GM12872 (cell line): ENCODE results near the gene SPINK1.

Experiments used
- TF ChIP-seq, protein P1 (sequence below): IDR thresholded peaks from 3 replicates; pipeline ENCODE4 v1.5.1; 2011; ENCODE audit warnings: low read depth, mild to moderate bottlenecking, low read length, moderate library complexity; ENCODE audit not compliant: insufficient read depth

SPINK1 gene

DNA sequence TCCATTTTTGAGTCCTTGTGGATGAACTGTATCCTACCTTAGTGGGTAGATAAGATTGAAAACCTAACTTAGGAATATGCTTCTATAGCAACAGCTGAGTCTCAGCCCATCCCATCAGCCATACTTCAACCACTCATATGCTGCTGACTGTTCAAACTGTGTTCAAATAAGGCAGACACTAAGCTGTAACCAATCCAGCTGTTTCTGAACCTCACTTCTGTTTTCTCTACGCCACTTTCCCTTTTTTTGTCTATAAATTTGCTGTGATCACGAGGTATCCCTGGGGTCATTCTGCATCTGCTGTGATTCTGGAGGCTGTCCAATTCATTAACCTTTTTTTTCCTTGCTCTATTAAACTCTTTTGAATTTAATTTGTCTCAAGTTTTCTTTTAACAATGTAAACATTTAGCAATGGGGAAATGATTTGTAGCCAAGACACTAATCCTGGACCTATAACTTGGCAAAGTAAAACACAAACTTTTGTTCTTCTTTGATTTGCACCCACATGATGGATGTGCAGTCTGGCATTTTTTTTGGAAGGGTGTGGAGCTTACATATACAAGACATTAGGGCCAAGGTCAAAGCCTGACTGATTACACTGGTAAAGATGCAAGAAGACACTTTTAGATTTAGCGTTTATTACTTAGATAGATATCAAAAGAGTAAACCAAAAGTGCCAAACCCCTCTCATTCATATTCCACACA, 32.1 kb upstream of the SPINK1 start:
- TF ChIP-seq, protein P1, sequence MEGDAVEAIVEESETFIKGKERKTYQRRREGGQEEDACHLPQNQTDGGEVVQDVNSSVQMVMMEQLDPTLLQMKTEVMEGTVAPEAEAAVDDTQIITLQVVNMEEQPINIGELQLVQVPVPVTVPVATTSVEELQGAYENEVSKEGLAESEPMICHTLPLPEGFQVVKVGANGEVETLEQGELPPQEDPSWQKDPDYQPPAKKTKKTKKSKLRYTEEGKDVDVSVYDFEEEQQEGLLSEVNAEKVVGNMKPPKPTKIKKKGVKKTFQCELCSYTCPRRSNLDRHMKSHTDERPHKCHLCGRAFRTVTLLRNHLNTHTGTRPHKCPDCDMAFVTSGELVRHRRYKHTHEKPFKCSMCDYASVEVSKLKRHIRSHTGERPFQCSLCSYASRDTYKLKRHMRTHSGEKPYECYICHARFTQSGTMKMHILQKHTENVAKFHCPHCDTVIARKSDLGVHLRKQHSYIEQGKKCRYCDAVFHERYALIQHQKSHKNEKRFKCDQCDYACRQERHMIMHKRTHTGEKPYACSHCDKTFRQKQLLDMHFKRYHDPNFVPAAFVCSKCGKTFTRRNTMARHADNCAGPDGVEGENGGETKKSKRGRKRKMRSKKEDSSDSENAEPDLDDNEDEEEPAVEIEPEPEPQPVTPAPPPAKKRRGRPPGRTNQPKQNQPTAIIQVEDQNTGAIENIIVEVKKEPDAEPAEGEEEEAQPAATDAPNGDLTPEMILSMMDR, result no peak

DNA sequence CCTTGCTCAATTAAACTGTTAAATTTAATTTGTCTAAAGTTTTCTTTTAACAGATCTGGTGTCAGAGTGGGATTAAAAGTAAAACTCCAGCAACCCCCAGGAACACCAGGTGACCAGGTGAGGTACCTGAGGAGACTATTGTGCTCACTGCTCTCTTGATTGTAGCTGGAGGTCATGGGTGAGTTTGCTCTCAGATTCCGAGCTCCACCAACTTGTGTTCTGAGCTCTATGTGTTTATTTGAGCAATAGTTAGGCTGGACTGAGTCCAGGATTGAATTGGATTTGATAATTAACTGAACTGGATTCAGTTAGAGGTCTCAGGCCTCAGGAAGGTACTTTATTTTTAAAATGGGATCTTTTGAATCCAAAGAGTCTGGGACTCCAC, 29.2 kb upstream of the SPINK1 start:
- TF ChIP-seq, protein P1, result no peak

DNA sequence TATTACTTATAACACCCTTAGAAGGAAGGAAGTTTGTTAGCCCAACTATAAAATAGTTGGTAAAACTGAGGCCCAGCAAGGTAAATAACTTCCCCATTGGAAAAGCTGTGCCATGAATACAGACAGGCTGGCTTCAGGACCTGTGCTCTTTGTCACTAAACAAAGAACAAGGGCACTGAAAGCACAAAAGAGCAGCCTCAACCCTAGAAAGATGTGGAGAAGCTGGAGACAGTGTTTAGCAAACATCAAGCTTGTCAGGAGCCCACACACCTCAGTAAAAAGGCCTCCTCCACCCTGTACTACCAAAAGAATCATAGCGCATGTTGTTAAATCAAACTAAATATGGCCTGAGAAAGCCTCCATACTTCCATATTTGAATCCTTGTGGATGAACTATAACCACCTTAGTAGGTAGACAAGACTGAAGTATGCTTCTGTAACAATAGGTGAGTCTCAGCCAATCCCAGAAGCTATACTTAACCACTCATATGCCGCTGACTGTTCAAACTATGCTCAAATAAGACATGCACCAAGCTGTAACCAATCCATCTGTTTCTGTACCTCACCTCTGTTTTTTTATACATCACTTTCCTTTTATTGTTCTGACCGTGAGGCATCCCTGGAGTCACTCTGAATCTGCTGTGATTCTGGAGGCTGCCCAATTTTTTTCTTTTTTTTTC, 28.6 kb upstream of the SPINK1 start:
- TF ChIP-seq, protein P1, result no peak

DNA sequence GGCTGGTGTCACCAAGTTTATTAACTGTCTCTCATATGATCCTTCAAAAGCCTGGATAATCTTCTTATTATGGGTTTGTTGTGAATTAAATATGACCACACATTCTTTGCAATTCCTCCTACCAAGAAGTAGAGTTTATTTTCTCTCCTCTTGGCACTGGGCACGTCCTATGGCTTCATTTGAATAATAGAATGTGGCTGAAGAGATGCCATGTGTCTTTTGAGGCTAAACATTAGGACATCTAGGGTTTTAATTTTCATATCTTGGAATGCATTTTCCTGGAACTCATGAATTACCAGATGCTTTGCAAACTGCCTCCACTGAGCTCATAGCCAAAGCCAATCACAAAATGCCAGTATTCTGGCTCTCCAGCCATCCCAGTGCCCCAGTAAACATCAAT, 27.1 kb upstream of the SPINK1 start:
- TF ChIP-seq, protein P1, result no peak

DNA sequence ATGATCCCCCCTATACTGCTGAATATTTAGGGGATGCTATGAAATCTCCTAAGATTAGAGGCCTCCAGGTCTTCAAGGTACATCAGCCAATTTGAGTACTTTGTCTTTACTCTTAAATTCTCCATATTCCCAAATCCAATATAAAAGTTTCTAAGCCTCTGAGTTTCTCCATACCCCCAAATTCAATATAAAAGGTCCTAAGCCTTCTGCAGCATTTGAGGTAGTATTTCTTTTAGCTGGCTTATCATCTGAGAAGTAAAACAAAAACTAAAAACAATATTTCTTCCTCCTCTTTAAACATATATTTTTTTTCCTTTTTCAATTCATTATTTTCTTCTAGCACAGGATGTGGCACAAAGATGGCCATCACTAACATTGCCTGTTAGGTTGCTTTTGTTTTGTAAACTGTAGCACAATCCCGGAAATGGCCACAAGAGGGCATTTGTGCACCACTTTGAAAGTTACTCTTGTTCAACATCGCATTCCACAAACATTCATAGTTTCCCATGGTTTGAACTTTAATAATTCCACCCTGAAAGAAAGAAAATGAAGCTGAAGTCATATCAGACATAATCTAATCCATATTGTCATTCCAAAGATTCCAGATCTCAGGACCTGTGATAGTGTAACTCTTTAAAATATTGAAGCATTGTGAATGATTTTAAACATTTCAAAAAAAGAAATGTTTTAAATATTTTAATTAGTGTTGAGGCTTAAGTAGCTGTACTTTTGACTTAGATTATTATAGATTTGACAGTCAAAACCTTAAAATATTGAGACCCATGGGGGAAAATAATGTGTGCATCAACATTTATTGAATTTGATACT, 26.0 kb upstream of the SPINK1 start:
- TF ChIP-seq, protein P1, result peak; percentile 79

DNA sequence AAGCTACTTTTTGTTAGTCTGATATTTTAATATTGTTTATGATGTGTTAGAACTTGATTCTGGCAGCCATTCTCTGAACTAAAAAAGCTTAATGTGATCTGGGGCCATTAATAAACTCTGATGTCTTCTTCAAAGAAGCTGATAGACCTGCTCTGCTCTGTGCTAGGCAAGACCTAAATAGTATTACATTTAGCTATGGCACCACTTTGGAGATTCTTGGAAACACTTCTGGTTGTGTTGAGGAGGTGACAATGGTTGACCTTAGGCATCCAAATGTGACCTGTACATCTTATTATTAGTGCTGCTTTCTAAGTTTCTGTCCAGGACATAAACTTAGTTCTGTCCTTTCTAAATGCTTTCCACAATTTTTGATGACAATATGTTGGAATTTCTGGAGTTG, 25.3 kb upstream of the SPINK1 start:
- TF ChIP-seq, protein P1, result no peak

DNA sequence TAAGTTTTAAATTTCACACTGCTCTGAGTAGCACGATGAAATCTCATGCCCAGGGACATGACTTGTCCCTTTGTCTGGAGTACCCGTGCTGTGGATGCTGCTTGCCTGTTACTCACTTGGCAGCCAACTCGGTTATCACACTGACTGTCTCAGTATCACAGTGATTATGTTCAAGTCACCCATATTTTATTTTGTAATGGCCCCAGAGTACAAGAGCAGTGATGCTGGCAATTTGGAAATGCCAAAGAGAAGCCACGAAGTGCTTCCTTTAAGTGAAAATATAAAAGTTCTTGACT, 24.3 kb upstream of the SPINK1 start:
- TF ChIP-seq, protein P1, result no peak
